Activated CD4-positive, alpha-beta T cell treated with anti-CD3 and anti-CD28 coated beads for 36 hours (primary cell): ENCODE data around the gene ZNF366. TPM values are rescaled to one million over a fixed set of nuclear protein-coding genes. Genes with fewer than 3 reads are reported as not detected.

ENCODE experiments used
- ATAC-seq: fragments of 200-7000 bp; cut with Tn5 transposase; one replicate; pipeline ENCODE4 v1.10.0; 2021; ENCODE audit warnings: mild to moderate bottlenecking, moderate library complexity
- CTCF ChIA-PET: fragments of 350-600 bp; sonication (Branson Sonifier 250); formaldehyde crosslinking; loops from one replicate; lab custom pipeline; 2021; ENCODE audit warnings: antibody characterized with exemption; lab: Charles Lee
- POLR2A ChIA-PET: fragments of 350-600 bp; sonication (Branson Sonifier 250); formaldehyde crosslinking; loops from one replicate; lab custom pipeline; 2021; ENCODE audit warnings: antibody characterized with exemption, inconsistent platforms; lab: Charles Lee
- DNase-seq: peaks from one replicate; pipeline ENCODE4 v3.0.0-alpha.2; 2020
- H3K27ac Mint-ChIP-seq: one replicate; pipeline ENCODE4 v1.8.0; 2021; ENCODE audit warnings: mixed read lengths
- H3K27me3 Mint-ChIP-seq: one replicate; pipeline ENCODE4 v1.8.0; 2021; ENCODE audit warnings: mixed read lengths
- H3K36me3 Mint-ChIP-seq: one replicate; pipeline ENCODE4 v1.8.0; 2021; ENCODE audit warnings: low read depth, mixed read lengths
- H3K4me1 Mint-ChIP-seq: one replicate; pipeline ENCODE4 v1.8.0; 2021; ENCODE audit warnings: mixed read lengths
- H3K4me3 Mint-ChIP-seq: one replicate; pipeline ENCODE4 v1.8.0; 2021; ENCODE audit warnings: mild to moderate bottlenecking, moderate library complexity, mixed read lengths
- H3K9me3 Mint-ChIP-seq: one replicate; pipeline ENCODE4 v1.8.0; 2021; ENCODE audit warnings: low read depth, mixed read lengths
- intact Hi-C, 2 experiments: fragments of 100-400 bp; cut with DNase I in 1 of 2; cut with micrococcal nuclease in 1 of 2; formaldehyde crosslinking; loops; one replicate each; pipeline versions ENCODE4 v1.14.2 to v1.15.1; 2022 to 2024; cut with DNase I, micrococcal nuclease
- total RNA-seq, 2 experiments: library from RNA; stranded (reverse); gene quantifications; one replicate each; pipeline ENCODE4 v1.2.3, GENCODE V29; 2021

The ZNF366 gene
- total RNA-seq, 2 experiments from 2014 or later: not detected

DNA sequence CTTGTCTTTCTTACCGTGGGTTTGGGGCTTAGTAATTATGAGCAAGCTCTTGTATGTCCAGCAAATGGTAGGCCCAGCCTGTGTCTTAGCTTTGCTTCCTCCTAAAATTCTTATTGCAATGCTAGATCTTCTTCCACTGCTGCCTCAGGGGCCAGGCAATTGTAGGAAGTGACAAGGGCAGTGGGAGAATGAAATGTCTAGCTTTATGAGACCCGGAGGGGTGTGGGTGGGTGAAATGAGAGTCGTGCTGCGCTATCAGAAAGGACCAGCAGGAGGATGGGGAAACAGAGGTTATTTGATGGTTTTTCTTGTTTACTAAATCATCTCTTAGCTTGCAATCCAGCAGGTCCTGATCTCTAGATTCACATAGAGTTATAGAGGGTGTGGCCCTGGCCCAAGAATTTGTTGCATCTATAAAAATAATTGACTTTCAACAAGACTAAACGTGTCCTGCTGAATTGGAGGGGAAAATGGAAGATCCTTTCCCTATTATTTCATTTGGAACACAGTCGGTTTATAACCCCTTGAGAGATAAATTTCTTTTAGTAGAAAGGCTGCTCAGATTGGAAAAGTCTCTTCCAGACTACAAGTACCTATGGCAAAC lies 43.7 kb downstream of the ZNF366 start:
- Mint-ChIP-seq H3K4me3 (no peak overlapping the region), H3K9me3 (no peaks in the 10 kb centered on the region), H3K4me1 (peaks cover 5% of the 10 kb centered on the region), H3K27me3 (peaks cover 5% of the 10 kb centered on the region), H3K27ac (no peak overlapping the region), H3K36me3 (no peaks in the 10 kb centered on the region)
- intact Hi-C loops: no loop called here
- ATAC-seq (no peak), DNase-seq (no peak)
- ChIA-PET POLR2A (no interaction called here), CTCF (no interaction called here)

DNA sequence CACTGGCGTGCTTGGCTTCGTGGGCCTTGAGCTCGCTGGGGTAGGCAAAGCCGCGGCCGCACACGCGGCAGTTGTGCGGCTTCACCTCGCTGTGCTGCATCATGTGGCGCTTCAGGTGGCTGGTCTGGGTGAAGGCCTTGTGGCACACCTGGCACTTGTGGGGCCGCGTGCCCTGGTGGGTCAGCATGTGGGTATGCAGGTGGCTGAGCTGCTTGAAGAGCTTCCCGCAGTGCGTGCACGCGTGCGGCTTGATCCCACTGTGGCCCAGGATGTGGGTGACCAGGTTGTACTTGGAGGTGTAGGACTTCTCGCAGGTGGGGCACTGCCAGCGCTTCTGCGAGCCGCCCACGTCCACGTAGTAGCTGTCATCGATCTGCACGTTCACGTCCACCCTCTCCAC lies 46.8 kb downstream of the ZNF366 start:
- intact Hi-C loops: no loop called here

DNA sequence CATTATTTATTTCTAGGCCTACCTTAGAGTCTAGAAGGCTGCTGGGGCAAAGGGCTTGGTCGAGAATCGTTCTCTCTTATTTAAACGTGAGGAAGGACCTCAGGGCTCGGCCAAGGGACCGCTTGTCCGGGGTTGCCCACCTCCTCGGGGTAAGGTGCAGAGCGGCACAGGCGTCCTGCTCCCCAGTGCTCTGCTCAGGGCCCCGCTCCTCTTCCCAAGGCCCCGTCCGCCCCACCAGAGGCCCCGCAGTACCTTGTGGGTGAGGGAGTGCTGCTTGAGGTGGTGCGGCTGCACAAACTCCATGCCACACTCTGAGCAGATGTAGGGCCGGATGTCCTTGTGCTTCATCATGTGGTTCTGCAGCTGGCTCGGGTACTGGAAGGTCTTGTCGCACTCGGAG lies 47.3 kb downstream of the ZNF366 start:
- ChIA-PET CTCF (no interaction called here), POLR2A (no interaction called here)
- Mint-ChIP-seq H3K27ac (no peak overlapping the region), H3K27me3 (peaks cover 7% of the 10 kb centered on the region), H3K4me1 (no peaks in the 10 kb centered on the region), H3K4me3 (no peak overlapping the region), H3K36me3 (no peaks in the 10 kb centered on the region), H3K9me3 (no peaks in the 10 kb centered on the region)
- intact Hi-C loops: no loop called here
- DNase-seq (no peak), ATAC-seq (no peak)

More for the DNA sequence above, 46.8 kb downstream of the ZNF366 start:
- Mint-ChIP-seq H3K4me1 (peaks cover under 1% of the 10 kb centered on the region), H3K36me3 (no peaks in the 10 kb centered on the region), H3K27ac (no peak overlapping the region), H3K27me3 (peaks cover 7% of the 10 kb centered on the region), H3K9me3 (no peaks in the 10 kb centered on the region), H3K4me3 (no peak overlapping the region)
- CTCF ChIA-PET: no interaction called here
- DNase-seq (no peak), ATAC-seq (no peak)
- POLR2A ChIA-PET: no interaction called here

DNA sequence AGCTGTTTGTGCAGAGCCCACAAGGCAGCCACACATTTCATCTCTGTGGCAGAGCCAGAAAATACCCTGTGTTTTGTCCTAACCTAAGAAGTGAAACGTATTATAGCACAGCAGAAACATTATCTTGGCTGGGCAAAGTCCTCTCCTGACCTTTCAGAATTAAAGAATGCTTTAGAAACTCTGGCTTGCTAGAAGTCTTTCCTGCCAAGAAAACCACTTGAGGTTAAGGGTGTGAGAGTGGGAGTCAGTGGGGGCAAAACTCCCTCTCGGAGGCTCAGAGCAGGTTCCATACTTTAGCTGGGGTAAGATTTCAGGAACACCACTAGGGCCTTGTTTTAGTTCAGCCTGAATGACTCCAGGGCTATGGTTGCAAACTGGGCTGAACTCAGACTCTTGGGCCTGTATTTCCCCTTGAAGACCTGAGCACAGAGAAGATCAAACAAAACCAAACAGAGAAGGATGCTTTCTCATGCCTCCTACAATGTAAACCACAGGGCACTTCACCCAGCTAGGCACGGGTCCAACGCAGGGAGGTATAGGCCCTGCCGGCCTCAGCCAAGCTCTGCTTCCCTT lies 48.0 kb downstream of the ZNF366 start:
- Mint-ChIP-seq H3K36me3 (no peaks in the 10 kb centered on the region), H3K9me3 (no peaks in the 10 kb centered on the region), H3K27me3 (peaks cover 7% of the 10 kb centered on the region), H3K27ac (no peak overlapping the region), H3K4me1 (no peaks in the 10 kb centered on the region), H3K4me3 (no peak overlapping the region)
- DNase-seq (no peak), ATAC-seq (no peak)
- CTCF ChIA-PET: interaction anchor here (0.6 kb wide), 1 partner anchor 111 kb away, joined by 4 read pairs; no protein-coding TSS in a partner anchor
- POLR2A ChIA-PET: no interaction called here
- intact Hi-C loops: no loop called here

DNA sequence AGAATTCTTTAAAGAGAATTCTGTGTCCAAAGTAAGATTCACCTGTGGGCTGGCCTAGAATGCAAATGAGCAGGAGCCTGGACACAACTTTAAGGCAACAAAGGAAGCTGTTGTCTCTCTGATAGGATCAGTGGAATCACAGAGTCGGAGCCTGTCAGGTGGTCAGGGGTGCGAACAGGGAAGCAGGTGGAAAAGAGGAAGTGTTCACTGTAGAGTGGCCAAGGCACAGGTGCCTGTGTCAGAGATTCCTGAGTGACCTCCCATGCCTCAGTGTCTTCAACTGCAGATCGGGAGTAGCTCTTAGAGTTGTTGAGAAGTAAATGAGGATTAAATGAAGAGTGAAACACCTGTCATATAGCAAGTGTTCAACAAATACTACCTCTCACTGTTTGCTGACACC lies 48.8 kb downstream of the ZNF366 start:
- ATAC-seq (no peak), DNase-seq (no peak)
- no peaks in the 10 kb centered on the region for H3K4me1 Mint-ChIP-seq
- H3K4me3 Mint-ChIP-seq: no peak overlapping the region
- ChIA-PET POLR2A (no interaction called here), CTCF (no interaction called here)
- intact Hi-C loops: no loop called here
- H3K9me3 Mint-ChIP-seq: no peaks in the 10 kb centered on the region
- peaks cover 4% of the 10 kb centered on the region for H3K27me3 Mint-ChIP-seq
- no peak overlapping the region for H3K27ac Mint-ChIP-seq
- no peaks in the 10 kb centered on the region for H3K36me3 Mint-ChIP-seq

DNA sequence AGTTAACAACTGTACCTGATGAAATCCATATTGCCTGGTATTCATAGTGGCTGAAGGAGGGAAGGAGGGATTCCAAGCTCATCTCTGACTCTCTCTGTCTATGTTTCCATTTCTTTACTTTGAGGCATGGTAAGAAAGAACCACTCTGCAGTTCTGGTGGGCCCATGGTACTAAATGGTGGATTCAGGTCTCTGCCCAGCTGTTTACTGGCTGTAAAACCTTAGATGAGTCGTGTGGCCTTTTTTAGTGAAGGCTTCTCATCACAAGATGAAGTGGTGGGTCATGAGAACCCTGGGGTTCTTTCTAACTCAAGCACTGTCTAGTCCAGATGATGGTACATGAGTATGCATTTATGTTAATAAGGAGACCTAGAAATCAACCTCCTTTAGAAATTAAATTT lies 49.7 kb downstream of the ZNF366 start:
- intact Hi-C loops: no loop called here
- ATAC-seq (no peak), DNase-seq (no peak)
- Mint-ChIP-seq H3K36me3 (no peaks in the 10 kb centered on the region), H3K27ac (no peak overlapping the region), H3K9me3 (no peaks in the 10 kb centered on the region), H3K4me1 (no peaks in the 10 kb centered on the region), H3K27me3 (peaks cover 2% of the 10 kb centered on the region), H3K4me3 (no peak overlapping the region)
- ChIA-PET CTCF (no interaction called here), POLR2A (no interaction called here)

DNA sequence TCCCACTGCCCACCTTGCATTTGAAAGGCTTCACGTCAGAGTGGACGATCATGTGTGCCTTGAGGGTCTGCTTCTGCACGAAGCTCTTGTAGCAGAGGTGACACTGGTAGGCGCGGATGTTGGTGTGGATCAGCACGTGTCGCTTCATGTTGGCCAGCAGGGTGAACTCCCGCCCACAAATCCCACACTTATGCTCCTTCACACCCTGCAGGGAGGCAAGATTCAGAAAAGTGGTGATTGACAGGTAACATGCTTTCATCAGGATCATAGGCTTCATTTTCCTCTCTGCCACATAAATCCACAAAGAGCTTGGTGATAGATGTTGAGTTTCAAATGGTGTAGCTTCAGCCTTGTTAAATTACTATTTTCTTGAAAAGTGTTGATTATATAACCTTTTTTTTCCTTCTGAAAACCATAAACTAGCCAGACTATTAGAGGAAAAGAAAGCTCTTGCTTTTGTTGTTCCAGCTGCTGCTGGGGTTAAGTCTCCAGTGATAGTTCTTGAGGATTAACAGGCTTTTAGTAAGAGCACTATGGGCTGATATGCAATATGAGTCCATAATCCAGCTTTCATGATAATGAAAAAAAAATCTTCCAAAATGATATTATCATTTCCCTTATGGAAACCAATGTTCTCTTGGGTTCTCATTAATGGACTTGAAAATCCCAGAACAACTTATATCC lies 50.7 kb downstream of the ZNF366 start:
- H3K27me3 Mint-ChIP-seq: peaks cover 2% of the 10 kb centered on the region

DNA sequence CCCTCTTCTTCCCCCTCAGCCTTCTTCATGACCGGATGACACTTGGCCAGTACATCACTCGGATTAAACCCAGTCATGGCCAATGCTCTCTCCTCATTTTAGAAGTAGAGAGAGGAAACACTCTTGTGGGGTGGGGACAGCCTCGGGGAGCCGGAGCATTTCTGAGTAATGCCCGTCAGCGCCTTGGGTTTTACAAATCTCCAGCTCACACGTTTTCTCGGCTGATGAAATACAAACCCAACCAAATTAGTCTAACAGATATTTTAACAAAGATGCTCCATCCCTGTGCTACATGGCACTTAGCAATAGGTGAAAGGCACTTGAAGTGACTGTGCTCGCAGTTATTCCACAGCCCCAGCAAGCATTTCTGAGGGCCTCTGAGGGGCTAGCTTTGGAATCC lies 51.7 kb downstream of the ZNF366 start:
- Mint-ChIP-seq H3K4me3 (no peak overlapping the region), H3K27me3 (peaks cover 2% of the 10 kb centered on the region), H3K4me1 (no peaks in the 10 kb centered on the region), H3K27ac (no peak overlapping the region), H3K9me3 (no peaks in the 10 kb centered on the region), H3K36me3 (no peaks in the 10 kb centered on the region)
- ChIA-PET CTCF (no interaction called here), POLR2A (interaction anchor here (0.6 kb wide), 1 partner anchor 9 kb away, joined by 4 read pairs; no protein-coding TSS in a partner anchor)
- intact Hi-C loops: no loop called here
- ATAC-seq (no peak), DNase-seq (no peak)

More for the DNA sequence above, 50.7 kb downstream of the ZNF366 start:
- Mint-ChIP-seq H3K36me3 (no peaks in the 10 kb centered on the region), H3K27ac (no peak overlapping the region), H3K9me3 (no peaks in the 10 kb centered on the region), H3K4me3 (no peak overlapping the region), H3K4me1 (no peaks in the 10 kb centered on the region)
- intact Hi-C loops: no loop called here
- ChIA-PET POLR2A (interaction anchor here (0.5 kb wide), 1 partner anchor 100 kb away, joined by 3 read pairs; no protein-coding TSS in a partner anchor), CTCF (no interaction called here)
- DNase-seq (no peak), ATAC-seq (no peak)

DNA sequence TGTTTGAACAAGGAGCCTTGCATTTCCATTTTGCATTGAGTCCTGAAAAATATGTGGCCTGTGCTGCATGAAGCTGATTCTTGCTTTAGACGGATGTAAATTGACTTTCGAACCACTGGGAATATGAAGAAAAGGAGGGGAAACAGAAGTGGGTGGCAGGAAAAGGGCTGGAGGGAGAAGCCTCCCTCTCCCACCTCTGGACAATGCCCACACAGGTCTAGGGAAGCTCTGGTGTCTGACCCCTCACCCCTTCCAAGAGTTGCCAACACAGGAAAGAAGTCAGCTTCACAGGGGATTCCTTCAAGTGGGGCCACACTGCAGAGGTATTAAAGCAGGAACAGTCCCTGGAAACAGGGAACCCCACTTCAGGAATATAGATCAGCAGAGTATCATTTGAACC lies 52.2 kb downstream of the ZNF366 start:
- H3K4me3 Mint-ChIP-seq: no peak overlapping the region
- no peaks in the 10 kb centered on the region for H3K9me3 Mint-ChIP-seq
- ATAC-seq (no peak), DNase-seq (no peak)
- intact Hi-C loops: no loop called here
- CTCF ChIA-PET: no interaction called here
- POLR2A ChIA-PET: no interaction called here
- peaks cover 2% of the 10 kb centered on the region for H3K27me3 Mint-ChIP-seq
- no peak overlapping the region for H3K27ac Mint-ChIP-seq
- H3K36me3 Mint-ChIP-seq: no peaks in the 10 kb centered on the region
- no peaks in the 10 kb centered on the region for H3K4me1 Mint-ChIP-seq

DNA sequence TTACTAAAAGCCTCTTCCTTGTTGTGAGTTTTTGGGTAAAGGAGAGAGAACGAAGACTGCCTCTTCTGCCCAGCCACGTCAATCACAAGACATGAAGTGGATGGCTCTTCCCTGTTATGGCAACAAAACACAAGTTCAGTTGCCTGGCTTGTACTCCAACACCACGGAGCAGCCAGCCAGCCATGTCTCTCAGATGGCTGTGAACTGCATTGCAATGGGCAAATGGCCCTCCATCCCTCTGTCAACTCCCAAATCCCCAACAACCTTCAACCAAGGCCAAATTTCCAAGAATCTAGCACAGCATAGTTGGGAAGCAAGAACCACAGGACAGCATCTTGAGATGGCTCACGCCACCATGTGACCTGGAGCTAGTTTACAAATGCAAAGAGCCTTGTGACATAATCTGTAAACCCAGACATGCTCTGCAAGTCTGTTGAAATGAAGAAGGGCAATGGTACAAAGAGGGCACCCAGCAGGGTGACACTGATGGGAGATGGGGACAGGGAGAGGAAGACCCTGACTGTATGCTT lies 53.9 kb downstream of the ZNF366 start:
- Mint-ChIP-seq H3K9me3 (no peaks in the 10 kb centered on the region), H3K27ac (no peak overlapping the region), H3K27me3 (peaks cover under 1% of the 10 kb centered on the region), H3K4me3 (no peak overlapping the region), H3K36me3 (no peaks in the 10 kb centered on the region), H3K4me1 (no peaks in the 10 kb centered on the region)
- ATAC-seq (no peak), DNase-seq (no peak)
- POLR2A ChIA-PET: no interaction called here
- CTCF ChIA-PET: no interaction called here
- intact Hi-C loops: no loop called here

DNA sequence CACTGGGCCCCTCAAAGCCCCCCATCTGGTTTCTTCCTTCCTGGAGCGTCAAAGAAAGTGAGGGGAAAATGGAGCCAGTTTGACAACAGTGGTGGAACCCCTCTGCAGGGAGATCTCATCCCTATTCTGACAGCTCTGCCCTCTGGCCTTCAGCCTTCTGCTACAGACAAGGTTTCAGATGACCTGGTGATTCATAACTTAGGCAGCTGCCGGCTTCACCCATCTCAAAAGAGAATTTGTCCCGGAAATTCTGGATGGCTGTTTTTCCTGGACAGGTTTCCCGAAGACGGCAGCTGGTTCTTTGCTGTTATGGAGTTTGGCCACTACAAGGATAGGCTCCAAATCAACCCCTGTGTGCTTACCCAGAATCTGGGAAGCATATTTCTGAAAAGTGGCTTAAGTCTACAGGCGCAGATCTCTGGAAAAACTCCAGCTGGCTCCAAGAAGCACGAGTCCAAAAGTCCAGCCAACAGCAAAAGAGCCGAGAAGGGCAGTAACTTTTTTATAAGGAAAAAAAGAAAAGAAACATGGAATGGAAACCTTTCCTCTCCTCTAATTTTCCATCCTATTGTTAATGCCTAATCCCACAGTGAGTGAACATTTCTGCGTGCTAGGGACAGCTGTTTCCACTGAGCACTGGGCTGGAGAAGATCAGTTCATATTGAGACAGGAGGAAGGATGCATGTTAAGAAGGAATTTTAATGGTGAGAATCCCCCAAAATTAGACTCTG lies 54.5 kb downstream of the ZNF366 start:
- intact Hi-C loops: no loop called here
- H3K9me3 Mint-ChIP-seq: no peaks in the 10 kb centered on the region
- ChIA-PET CTCF (no interaction called here), POLR2A (no interaction called here)
- H3K4me3 Mint-ChIP-seq: no peak overlapping the region
- no peak for DNase-seq
- H3K27me3 Mint-ChIP-seq: no peaks in the 10 kb centered on the region
- H3K36me3 Mint-ChIP-seq: no peaks in the 10 kb centered on the region
- H3K4me1 Mint-ChIP-seq: no peaks in the 10 kb centered on the region
- ATAC-seq: no peak
- no peak overlapping the region for H3K27ac Mint-ChIP-seq
